Measurements from ENCODE around the gene CIDEC.
"Not testable (repeated sequence)": the region's sequence is repeated elsewhere in the genome, so short reads cannot be mapped to it uniquely, and the experiment has no call there.

CIDEC gene

DNA sequence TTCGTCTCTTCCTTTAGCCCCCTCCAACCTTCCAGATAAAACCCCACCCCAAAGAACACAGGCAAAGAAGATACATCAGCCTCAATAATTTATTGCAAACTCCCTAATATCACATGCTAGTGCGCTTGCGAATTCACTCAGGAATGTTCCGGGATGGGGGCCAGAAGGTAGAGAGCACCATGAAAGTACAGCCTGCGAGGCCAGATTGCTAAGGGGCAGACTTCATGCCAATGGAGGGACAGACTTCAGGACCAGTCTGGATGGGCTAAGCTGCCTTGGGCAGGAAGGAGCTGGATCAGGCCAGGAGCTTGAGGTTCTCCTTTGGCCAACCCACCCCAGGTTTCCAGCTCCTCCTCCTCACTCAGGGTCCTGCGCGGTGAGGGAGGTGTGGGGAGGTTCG lies 13.4 kb downstream of the CIDEC start:
- no peak overlapping the region for H2BK12ac ChIP-seq (ENCODE audit: low read length)
- H3K4me1 ChIP-seq (ENCODE audit: control insufficient read depth in 2 of 2, insufficient read depth in 1 of 2, low read depth in 1 of 2, low read length in 2 of 2), result peaks cover 0 to 3% of the 10 kb centered on the region in 2 donors
- H4K8ac ChIP-seq (ENCODE audit: low read depth, low read length), result no peak overlapping the region
- no peak overlapping the region for H2BK15ac ChIP-seq (ENCODE audit: low read length)
- no peak overlapping the region for H2BK5ac ChIP-seq (ENCODE audit: low read length)
- H3K79me1 ChIP-seq (ENCODE audit: low read depth, low read length), result no peaks in the 10 kb centered on the region
- no peak for DNase-seq (ENCODE audit: low spot score)
- no peak overlapping the region for H3K18ac ChIP-seq (ENCODE audit: low read length)
- WGBS, 2 donors (ENCODE audit: extremely low coverage in 2 of 2, insufficient read length in 2 of 2, insufficient replicate concordance in 1 of 2), result no CpG with 5 or more reads among the region's 8 CpGs
- no peak overlapping the region for H3K4me3 ChIP-seq (ENCODE audit: low read length in 2 of 2)
- H4K91ac ChIP-seq (ENCODE audit: low read depth, low read length, poor library complexity), result no peak overlapping the region
- H3K23ac ChIP-seq (ENCODE audit: low read depth, low read length, poor library complexity), result no peak overlapping the region
- H3K9me3 ChIP-seq (replicated peaks in 1 of 2; ENCODE audit: control insufficient read depth in 2 of 2, insufficient read depth in 1 of 2, low read depth in 1 of 2, low read length in 2 of 2), result no peaks in the 10 kb centered on the region
- no peak overlapping the region for H3K4ac ChIP-seq (ENCODE audit: low read length)
- no peak overlapping the region for H3K27ac ChIP-seq (replicated peaks; ENCODE audit: low read length)
- no peaks in the 10 kb centered on the region for H3K36me3 ChIP-seq (replicated peaks in 1 of 2; ENCODE audit: control insufficient read depth in 2 of 2, insufficient read depth in 2 of 2, low read length in 2 of 2)
- no peak overlapping the region for H3K4me2 ChIP-seq (ENCODE audit: insufficient read depth, low read length, poor library complexity, severe bottlenecking)
- H2AK5ac ChIP-seq (ENCODE audit: low read depth, low read length), result no peak overlapping the region
- no peak overlapping the region for H3K9ac ChIP-seq (ENCODE audit: low read depth, low read length, poor library complexity)
- no peak overlapping the region for H3K14ac ChIP-seq (ENCODE audit: low read length)
- H3K27me3 ChIP-seq (ENCODE audit: control insufficient read depth in 3 of 3, insufficient read depth in 3 of 3, low read depth in 1 of 3, low read length in 3 of 3), result peaks cover 0 to 11% (median 8%) of the 10 kb centered on the region in 3 experiments
- H2BK120ac ChIP-seq (ENCODE audit: low read depth, low read length), result no peak overlapping the region
- H2AFZ ChIP-seq (ENCODE audit: low read length), result no peak overlapping the region

- not testable (repeated sequence) for H3K36me3 ChIP-seq (replicated peaks in 1 of 2; ENCODE audit: control insufficient read depth in 2 of 2, insufficient read depth in 2 of 2, low read length in 2 of 2); H2AFZ ChIP-seq (ENCODE audit: low read length); H3K79me1 ChIP-seq (ENCODE audit: low read depth, low read length); H3K23ac ChIP-seq (ENCODE audit: low read depth, low read length, poor library complexity); H3K14ac ChIP-seq (ENCODE audit: low read length); H3K4me3 ChIP-seq (ENCODE audit: low read length in 2 of 2); H4K91ac ChIP-seq (ENCODE audit: low read depth, low read length, poor library complexity); H3K9me3 ChIP-seq (replicated peaks in 1 of 2; ENCODE audit: control insufficient read depth in 2 of 2, insufficient read depth in 1 of 2, low read depth in 1 of 2, low read length in 2 of 2); H3K27ac ChIP-seq (replicated peaks; ENCODE audit: low read length); DNase-seq (ENCODE audit: low spot score); H3K4me1 ChIP-seq (ENCODE audit: control insufficient read depth in 2 of 2, insufficient read depth in 1 of 2, low read depth in 1 of 2, low read length in 2 of 2); H2BK120ac ChIP-seq (ENCODE audit: low read depth, low read length); H3K4ac ChIP-seq (ENCODE audit: low read length); H3K9ac ChIP-seq (ENCODE audit: low read depth, low read length, poor library complexity); H2BK5ac ChIP-seq (ENCODE audit: low read length); H4K8ac ChIP-seq (ENCODE audit: low read depth, low read length); H3K18ac ChIP-seq (ENCODE audit: low read length); H2BK15ac ChIP-seq (ENCODE audit: low read length); H2AK5ac ChIP-seq (ENCODE audit: low read depth, low read length); H2BK12ac ChIP-seq (ENCODE audit: low read length); H3K4me2 ChIP-seq (ENCODE audit: insufficient read depth, low read length, poor library complexity, severe bottlenecking)
- H3K27me3 ChIP-seq (ENCODE audit: control insufficient read depth in 3 of 3, insufficient read depth in 3 of 3, low read depth in 1 of 3, low read length in 3 of 3), result peaks cover 0 to 12% (median 8%) of the 10 kb centered on the region in 3 experiments
- no CpG with 5 or more reads among the region's 10 CpGs for WGBS, 2 donors (ENCODE audit: extremely low coverage in 2 of 2, insufficient read length in 2 of 2, insufficient replicate concordance in 1 of 2)
Observed at GRCh38 chr3:9865125-9865637, 14.9 kb downstream of the CIDEC start.

GRCh38 chr3:9864200-9864927 lies 15.7 kb downstream of the CIDEC start:
- Histone ChIP-seq H3K36me3 (replicated peaks in 1 of 2; ENCODE audit: control insufficient read depth in 2 of 2, insufficient read depth in 2 of 2, low read length in 2 of 2) (no peaks in the 10 kb centered on the region), H2AFZ (ENCODE audit: low read length) (peak overlapping the region; percentile 86), H3K4me3 (ENCODE audit: low read length in 2 of 2) (no peak overlapping the region), H2BK5ac (ENCODE audit: low read length) (no peak overlapping the region), H3K9ac (ENCODE audit: low read depth, low read length, poor library complexity) (no peak overlapping the region), H3K9me3 (replicated peaks in 1 of 2; ENCODE audit: control insufficient read depth in 2 of 2, insufficient read depth in 1 of 2, low read depth in 1 of 2, low read length in 2 of 2) (no peaks in the 10 kb centered on the region), H3K23ac (ENCODE audit: low read depth, low read length, poor library complexity) (no peak overlapping the region), H3K79me1 (ENCODE audit: low read depth, low read length) (no peaks in the 10 kb centered on the region), H3K14ac (ENCODE audit: low read length) (no peak overlapping the region), H3K4me2 (ENCODE audit: insufficient read depth, low read length, poor library complexity, severe bottlenecking) (no peak overlapping the region), H4K8ac (ENCODE audit: low read depth, low read length) (no peak overlapping the region), H3K4ac (ENCODE audit: low read length) (no peak overlapping the region), H2AK5ac (ENCODE audit: low read depth, low read length) (no peak overlapping the region), H3K4me1 (ENCODE audit: control insufficient read depth in 2 of 2, insufficient read depth in 1 of 2, low read depth in 1 of 2, low read length in 2 of 2) (peaks cover 0 to 7% of the 10 kb centered on the region in 2 donors), H2BK120ac (ENCODE audit: low read depth, low read length) (no peak overlapping the region), H3K27me3 (ENCODE audit: control insufficient read depth in 3 of 3, insufficient read depth in 3 of 3, low read depth in 1 of 3, low read length in 3 of 3) (peaks cover 0 to 12% (median 8%) of the 10 kb centered on the region in 3 experiments), H3K18ac (ENCODE audit: low read length) (no peak overlapping the region), H4K91ac (ENCODE audit: low read depth, low read length, poor library complexity) (no peak overlapping the region), H3K27ac (replicated peaks; ENCODE audit: low read length) (no peak overlapping the region), H2BK15ac (ENCODE audit: low read length) (no peak overlapping the region), H2BK12ac (ENCODE audit: low read length) (no peak overlapping the region)
- no CpG with 5 or more reads among the region's 16 CpGs for WGBS, 2 donors (ENCODE audit: extremely low coverage in 2 of 2, insufficient read length in 2 of 2, insufficient replicate concordance in 1 of 2)
- no peak for DNase-seq (ENCODE audit: low spot score)

DNA sequence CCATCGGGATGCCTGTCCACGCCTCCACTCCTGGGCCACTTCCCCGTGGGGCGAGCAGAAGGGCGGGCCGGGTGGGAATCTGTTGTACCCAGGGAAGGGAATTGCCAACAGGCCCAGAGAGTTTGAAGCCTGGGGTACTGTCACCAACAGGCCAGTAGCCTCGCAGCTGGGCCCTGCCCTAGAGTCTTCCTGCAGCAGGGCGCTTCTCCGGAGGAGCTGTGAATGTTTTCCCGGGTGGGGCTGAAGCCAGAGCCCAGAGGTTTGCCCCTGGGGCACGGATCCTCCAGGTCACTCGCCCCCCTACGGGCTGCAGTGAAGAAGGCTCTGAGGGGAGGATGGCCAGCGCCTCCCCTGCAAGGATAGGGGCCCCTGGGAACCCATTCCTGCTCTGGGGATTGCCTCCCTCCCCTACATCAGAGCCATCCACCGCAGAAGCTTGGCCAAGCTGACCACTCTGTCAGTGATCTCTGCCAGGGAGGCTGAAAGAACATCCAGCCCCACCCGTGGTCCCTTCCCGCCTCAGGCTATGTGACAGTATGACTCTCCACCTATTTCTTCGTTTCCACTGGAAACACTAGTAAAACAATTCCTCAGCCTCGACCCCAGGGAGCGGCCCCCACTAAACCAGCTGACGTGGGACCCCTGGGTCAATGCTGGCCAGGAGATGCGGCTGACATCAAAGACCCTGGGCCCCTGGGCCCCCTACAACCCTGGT lies 16.8 kb downstream of the CIDEC start:
- H3K4me1 ChIP-seq (ENCODE audit: control insufficient read depth in 2 of 2, insufficient read depth in 1 of 2, low read depth in 1 of 2, low read length in 2 of 2), result peaks cover 0 to 7% of the 10 kb centered on the region in 2 donors
- H2BK15ac ChIP-seq (ENCODE audit: low read length), result peak overlapping the region; percentile 85
- peak overlapping the region; percentile 67 for H2AFZ ChIP-seq (ENCODE audit: low read length)
- H4K8ac ChIP-seq (ENCODE audit: low read depth, low read length), result no peak overlapping the region
- H3K9ac ChIP-seq (ENCODE audit: low read depth, low read length, poor library complexity), result no peak overlapping the region
- no peaks in the 10 kb centered on the region for H3K9me3 ChIP-seq (replicated peaks in 1 of 2; ENCODE audit: control insufficient read depth in 2 of 2, insufficient read depth in 1 of 2, low read depth in 1 of 2, low read length in 2 of 2)
- H3K4ac ChIP-seq (ENCODE audit: low read length), result no peak overlapping the region
- DNase-seq (ENCODE audit: low spot score), result no peak
- peak overlapping the region in 1 of 2 donors; percentile 57 for H3K4me3 ChIP-seq (ENCODE audit: low read length in 2 of 2)
- no peak overlapping the region for H2BK120ac ChIP-seq (ENCODE audit: low read depth, low read length)
- H3K79me1 ChIP-seq (ENCODE audit: low read depth, low read length), result no peaks in the 10 kb centered on the region
- H2AK5ac ChIP-seq (ENCODE audit: low read depth, low read length), result peak overlapping the region; percentile 88
- no peak overlapping the region for H4K91ac ChIP-seq (ENCODE audit: low read depth, low read length, poor library complexity)
- H3K27ac ChIP-seq (replicated peaks; ENCODE audit: low read length), result no peak overlapping the region
- no peak overlapping the region for H2BK12ac ChIP-seq (ENCODE audit: low read length)
- H3K18ac ChIP-seq (ENCODE audit: low read length), result peak overlapping the region; percentile 87
- WGBS, 2 donors (ENCODE audit: extremely low coverage in 2 of 2, insufficient read length in 2 of 2, insufficient replicate concordance in 1 of 2), result no CpG with 5 or more reads among the region's 22 CpGs
- H3K23ac ChIP-seq (ENCODE audit: low read depth, low read length, poor library complexity), result no peak overlapping the region
- peaks cover 0 to 12% (median 8%) of the 10 kb centered on the region in 3 experiments for H3K27me3 ChIP-seq (ENCODE audit: control insufficient read depth in 3 of 3, insufficient read depth in 3 of 3, low read depth in 1 of 3, low read length in 3 of 3)
- H3K36me3 ChIP-seq (replicated peaks in 1 of 2; ENCODE audit: control insufficient read depth in 2 of 2, insufficient read depth in 2 of 2, low read length in 2 of 2), result no peaks in the 10 kb centered on the region
- peak overlapping the region; percentile 60 for H3K4me2 ChIP-seq (ENCODE audit: insufficient read depth, low read length, poor library complexity, severe bottlenecking)
- no peak overlapping the region for H2BK5ac ChIP-seq (ENCODE audit: low read length)
- no peak overlapping the region for H3K14ac ChIP-seq (ENCODE audit: low read length)

All from neuronal stem cell (in vitro differentiated cells).